ENCODE results near the gene SCFD2.

The SCFD2 gene

GRCh38 chr4:53121264-53121865, 244.5 kb downstream of the SCFD2 start:
- peak overlapping the region; percentile 89 for H3K27ac Mint-ChIP-seq
- H3K27me3 Mint-ChIP-seq (ENCODE audit: low read depth, poor library complexity): no peaks in the 10 kb centered on the region
- no peaks in the 10 kb centered on the region for H3K9me3 Mint-ChIP-seq
- peaks cover 4% of the 10 kb centered on the region for H3K36me3 Mint-ChIP-seq (ENCODE audit: low read depth)
- H3K4me1 Mint-ChIP-seq: peaks cover 67% of the 10 kb centered on the region
- DNase-seq: no peak
- no peak for TF ChIP-seq CTCF (IDR thresholded peaks at IDR 0.05)
- H3K4me3 Mint-ChIP-seq: no peak overlapping the region

DNA sequence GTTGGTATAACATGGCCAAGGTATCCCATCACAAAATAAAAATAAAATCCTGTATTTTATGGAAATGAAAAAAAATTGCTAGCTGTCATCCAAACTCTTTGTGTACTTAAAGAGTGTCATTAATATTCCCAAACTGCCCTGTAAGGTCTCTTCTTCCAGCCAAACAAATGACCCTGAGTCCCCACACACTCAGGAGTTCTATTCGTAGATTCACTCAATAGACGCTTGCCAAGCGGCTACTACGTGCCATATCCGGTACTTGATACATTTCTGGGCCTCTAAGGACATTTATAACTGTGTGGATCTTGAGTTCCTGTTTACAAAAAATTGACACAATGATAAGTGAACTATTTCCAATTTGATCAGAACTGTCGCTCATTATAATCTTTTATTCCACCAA, 245.1 kb downstream of the SCFD2 start:
- Mint-ChIP-seq H3K27ac (peak overlapping the region; percentile 89), H3K27me3 (ENCODE audit: low read depth, poor library complexity) (no peaks in the 10 kb centered on the region), H3K4me1 (peaks cover 65% of the 10 kb centered on the region), H3K36me3 (ENCODE audit: low read depth) (peaks cover under 1% of the 10 kb centered on the region), H3K9me3 (no peaks in the 10 kb centered on the region), H3K4me3 (no peak overlapping the region)
- no peak for TF ChIP-seq CTCF (IDR thresholded peaks at IDR 0.05)
- DNase-seq: no peak

DNA sequence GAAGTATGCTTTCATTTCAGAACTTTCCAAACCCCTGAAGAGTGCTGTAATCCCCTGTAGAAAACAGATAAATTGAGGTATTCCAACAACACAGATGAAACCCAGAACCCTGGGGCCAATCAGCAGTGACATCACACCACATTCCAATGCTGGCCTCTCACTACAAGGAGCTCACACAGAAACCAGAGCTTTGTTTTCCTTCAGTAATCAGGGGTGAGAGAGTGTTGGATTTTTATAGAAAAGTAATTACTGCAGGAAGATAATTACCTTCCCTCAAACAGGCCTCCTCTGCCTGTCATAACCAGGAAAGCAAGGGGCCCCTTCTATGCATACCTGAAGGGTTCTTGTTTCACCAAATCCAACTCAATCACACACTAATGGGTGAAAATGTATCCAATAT, 246.2 kb downstream of the SCFD2 start:
- Mint-ChIP-seq H3K4me1 (peaks cover 56% of the 10 kb centered on the region), H3K4me3 (no peak overlapping the region), H3K27me3 (ENCODE audit: low read depth, poor library complexity) (no peaks in the 10 kb centered on the region), H3K36me3 (ENCODE audit: low read depth) (peaks cover 6% of the 10 kb centered on the region), H3K27ac (peak overlapping the region; percentile 90), H3K9me3 (no peaks in the 10 kb centered on the region)
- no peak for TF ChIP-seq CTCF (IDR thresholded peaks at IDR 0.05)
- peak; percentile 11 for DNase-seq

GRCh38 chr4:53118676-53119075, 247.2 kb downstream of the SCFD2 start:
- peak overlapping the region; percentile 85 for H3K27ac Mint-ChIP-seq
- H3K27me3 Mint-ChIP-seq (ENCODE audit: low read depth, poor library complexity): no peaks in the 10 kb centered on the region

DNA sequence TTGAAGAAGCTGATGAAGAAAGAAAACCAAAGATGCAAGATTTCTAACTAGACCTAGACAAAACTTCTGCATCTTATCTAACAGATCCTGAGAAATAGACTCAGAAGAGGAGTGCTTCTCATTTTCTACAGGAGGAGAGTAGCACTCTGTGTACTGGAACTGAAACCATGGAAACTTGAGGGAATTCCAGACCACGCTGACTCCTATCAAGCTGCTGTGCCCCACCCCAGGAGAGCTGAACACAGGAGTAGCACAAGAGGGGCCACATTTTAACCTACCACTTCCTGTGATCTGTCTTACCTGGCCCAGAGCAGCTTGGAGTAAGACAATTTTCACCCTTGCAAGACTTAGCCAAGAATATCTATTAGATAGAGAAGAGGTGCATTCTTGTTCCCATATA, 248.9 kb downstream of the SCFD2 start:
- TF ChIP-seq CTCF (IDR thresholded peaks at IDR 0.05): no peak
- Mint-ChIP-seq H3K27ac (no peak overlapping the region), H3K27me3 (ENCODE audit: low read depth, poor library complexity) (no peaks in the 10 kb centered on the region), H3K4me1 (peaks cover 43% of the 10 kb centered on the region), H3K9me3 (no peaks in the 10 kb centered on the region), H3K4me3 (no peak overlapping the region), H3K36me3 (ENCODE audit: low read depth) (peaks cover 11% of the 10 kb centered on the region)
- DNase-seq: no peak

More at GRCh38 chr4:53118676-53119075, 247.2 kb downstream of the SCFD2 start:
- TF ChIP-seq CTCF (IDR thresholded peaks at IDR 0.05): no peak
- peaks cover 56% of the 10 kb centered on the region for H3K4me1 Mint-ChIP-seq
- DNase-seq: no peak
- H3K36me3 Mint-ChIP-seq (ENCODE audit: low read depth): peaks cover 11% of the 10 kb centered on the region
- H3K9me3 Mint-ChIP-seq: no peaks in the 10 kb centered on the region
- H3K4me3 Mint-ChIP-seq: no peak overlapping the region

Data from nephron progenitor cell (in vitro differentiated cells).